HG03439 (cell line): ENCODE results near the gene NUDT5.

Experiments used
- ATAC-seq: cut with Tn5 transposase; IDR thresholded peaks from one replicate; pipeline ENCODE4 v1.9.1; 2021; ENCODE audit warnings: mild to moderate bottlenecking, moderate library complexity; ENCODE audit not compliant: unreplicated experiment

Gene NUDT5

GRCh38 chr10:12165999-12166775, 29.5 kb downstream of the NUDT5 start:
- ATAC-seq = no peak

DNA sequence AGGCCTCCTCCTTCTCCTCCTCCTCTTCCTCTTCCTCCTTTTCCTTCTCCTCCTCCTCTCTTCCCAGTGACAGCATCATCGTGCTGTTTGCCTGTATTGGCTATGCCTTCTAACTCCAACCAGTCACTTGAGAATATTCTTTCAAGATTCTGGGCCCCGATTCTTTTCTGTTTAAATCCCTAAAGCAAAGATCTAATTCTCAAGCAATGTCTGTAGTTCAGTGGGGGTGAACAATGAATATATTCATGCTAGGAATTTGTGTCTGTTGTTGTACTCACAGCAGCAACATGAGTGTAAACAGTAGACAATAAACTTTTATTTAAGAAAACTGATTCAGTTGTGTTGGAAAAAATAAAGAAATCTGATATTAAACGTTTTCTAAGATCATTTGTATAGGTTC, 30.7 kb downstream of the NUDT5 start:
- ATAC-seq = no peak

GRCh38 chr10:12164085-12164484, 31.6 kb downstream of the NUDT5 start:
- ATAC-seq = no peak

- ATAC-seq = no peak
Measured at GRCh38 chr10:12162927-12163326, 32.8 kb downstream of the NUDT5 start.

GRCh38 chr10:12160664-12161063, 35.0 kb downstream of the NUDT5 start:
- no peak for ATAC-seq

DNA sequence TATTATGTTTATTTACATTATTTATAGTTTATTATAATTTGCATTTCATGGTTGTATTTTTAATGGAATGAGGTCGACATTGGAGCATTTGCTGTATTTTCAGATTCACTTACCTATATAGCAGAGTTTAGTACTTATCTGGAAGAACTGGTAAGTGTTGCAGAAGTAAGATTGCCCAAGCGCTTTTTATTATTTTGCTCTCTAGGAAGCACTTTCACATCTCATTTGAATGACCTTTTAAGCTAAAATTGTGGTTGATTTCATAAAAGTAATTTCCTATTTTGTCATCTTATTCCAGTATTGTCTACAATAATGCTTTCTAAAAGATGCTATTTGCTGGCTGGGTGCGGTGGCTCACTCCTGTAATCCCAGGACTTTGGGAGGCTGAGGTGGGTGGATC, 37.6 kb downstream of the NUDT5 start:
- no peak for ATAC-seq

DNA sequence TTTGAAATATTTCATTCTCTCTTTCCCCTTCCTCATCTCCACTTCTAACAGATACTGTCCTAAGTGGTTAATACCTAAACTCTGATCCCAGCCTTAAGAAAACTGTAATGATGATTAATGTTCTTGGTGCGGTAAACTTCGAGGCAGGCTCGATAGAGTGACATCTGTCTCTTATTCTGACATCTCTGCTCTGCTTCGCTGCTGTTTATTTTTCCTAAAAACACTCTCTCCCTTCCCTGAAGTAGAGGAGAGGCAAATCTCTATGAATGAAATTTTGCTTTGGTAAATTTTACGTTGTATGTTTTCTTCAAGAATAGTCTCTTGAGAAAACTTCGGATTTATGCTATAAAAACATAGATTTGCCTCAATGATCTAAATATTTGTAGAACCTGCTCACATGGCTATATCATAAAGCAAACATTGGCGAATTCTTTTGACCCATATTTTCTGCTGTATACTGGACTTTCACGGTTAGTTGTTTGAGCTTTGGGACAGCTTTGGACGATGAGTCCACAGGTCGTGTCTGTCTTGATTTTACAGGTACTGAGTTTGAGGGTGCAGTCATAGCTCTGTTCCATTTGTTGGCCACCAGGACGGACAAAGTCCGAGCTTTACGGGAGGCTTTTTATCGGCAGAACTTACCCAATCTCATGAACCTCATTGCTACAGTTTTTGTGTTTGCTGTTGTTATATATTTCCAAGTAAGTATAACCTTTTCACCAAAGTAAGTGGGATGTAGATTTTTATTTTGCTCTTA, 39.1 kb downstream of the NUDT5 start:
- no peak for ATAC-seq

DNA sequence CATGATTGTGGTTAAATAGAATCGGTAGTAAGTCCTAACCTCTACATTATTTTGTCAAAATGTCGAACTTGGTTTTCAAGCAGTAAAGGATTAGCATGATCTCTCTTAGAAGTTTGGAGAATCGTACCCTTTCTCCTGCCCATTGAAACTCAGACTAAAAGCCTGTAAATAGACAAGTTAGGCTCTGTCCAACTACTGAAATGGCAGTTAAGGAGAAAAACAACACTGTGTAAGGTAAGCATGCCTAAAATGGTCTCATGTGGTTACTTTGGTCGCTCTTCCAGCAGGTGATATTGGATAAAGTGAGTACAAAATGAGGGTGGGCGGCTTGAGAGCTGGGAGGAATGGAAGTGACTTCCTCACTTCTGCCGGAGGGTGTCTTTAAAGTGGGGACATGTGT, 41.2 kb downstream of the NUDT5 start:
- ATAC-seq = no peak

- ATAC-seq = no peak
Measured at GRCh38 chr10:12150163-12150562, 45.5 kb downstream of the NUDT5 start.

GRCh38 chr10:12144538-12144937, 51.2 kb downstream of the NUDT5 start:
- ATAC-seq = no peak

GRCh38 chr10:12140038-12140437, 55.7 kb downstream of the NUDT5 start:
- no peak for ATAC-seq

DNA sequence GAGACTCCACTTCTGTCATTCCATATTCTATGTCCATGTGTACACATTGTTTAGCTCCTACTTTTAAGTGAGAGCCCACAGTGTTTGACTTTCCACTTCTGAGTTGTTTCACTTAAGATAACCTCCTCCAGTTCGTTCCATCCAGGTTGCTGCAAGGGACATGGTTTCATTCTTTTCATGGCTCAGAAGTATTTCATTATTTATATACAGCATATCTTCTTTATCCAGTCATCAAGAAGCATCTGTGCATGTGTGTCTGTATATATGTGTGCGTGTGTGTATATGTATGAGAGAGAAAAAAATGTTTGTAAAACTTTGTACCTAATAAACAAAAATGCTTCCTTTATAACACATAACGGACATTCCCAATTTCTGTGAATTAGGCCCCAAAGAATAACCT, 60.1 kb downstream of the NUDT5 start:
- no peak for ATAC-seq

- ATAC-seq = peak; percentile 37
Measured at GRCh38 chr10:12130237-12130872, 65.3 kb downstream of the NUDT5 start.

DNA sequence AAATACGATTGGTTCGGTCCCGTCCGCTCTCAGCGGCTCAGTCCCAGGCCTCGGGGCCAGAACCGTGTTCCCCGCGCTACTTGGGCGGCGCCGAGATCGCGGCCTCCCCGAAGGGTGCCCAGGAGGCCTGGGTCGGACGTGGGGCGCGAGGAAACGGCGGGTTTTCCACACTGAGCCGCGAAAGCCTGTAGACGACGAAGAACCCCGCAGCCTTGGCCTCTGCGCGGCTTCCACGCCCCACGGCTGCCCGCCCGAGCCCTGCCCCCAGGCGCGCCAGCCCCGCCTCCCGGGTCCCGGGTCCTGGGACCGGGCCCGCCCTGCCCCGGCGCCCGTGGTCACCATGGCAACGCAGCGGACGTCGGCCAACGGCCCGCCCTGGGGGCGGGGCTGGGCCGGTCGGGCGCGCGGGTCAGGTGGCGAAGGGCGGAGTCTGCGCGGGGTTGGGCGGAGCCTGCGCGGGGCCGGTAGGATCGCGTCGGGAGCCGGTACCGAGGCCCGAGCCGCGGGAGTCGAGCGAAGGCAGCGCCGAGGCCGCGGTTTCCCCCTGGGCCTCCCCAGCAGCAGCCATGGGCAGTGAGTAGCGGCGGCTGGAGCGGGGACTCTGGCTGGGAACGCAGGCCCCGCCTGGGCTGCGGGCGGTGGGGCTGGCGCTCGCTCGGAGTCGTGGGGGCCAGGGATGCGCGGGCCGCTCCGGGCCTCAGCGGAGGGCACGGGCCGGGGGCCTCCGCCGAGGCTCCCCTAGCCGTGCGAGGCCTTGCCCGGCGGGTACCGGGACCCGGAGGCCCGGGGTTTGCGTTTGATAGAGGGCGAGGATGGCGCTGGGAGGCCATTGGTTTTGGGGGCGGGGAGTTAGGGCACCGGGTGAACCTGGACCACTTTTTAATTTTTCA, 66.2 kb downstream of the NUDT5 start, which contains the start of gene SEC61A2:
TSS of gene SEC61A2 (plus strand) at position 456 of the 890 bp plus-strand sequence. CDS start at position 567, 111 bp downstream.
- peak; percentile 90 for ATAC-seq

- ATAC-seq = no peak
Measured at GRCh38 chr10:12121673-12122072, 74.0 kb downstream of the NUDT5 start.
